ENCODE results near the gene TNFRSF21.

Gene TNFRSF21

DNA sequence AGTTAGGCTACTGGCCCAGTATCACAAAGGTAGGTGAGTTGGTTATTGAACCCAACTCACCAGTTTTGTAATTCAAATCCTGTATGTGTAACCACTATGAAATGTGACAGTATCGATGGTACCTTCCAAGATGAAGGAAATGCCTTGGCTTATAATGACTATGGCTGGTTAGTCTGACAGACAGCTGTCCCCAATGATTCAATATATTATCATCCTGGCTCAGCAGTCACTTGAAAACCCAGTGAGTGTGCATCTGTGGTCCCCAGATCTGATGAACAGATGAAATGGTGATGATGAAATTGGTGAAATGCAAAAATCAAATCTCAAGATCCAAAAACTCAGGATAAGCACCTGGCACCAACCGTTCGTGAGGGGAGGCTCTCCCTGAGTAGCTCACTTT is 54.8 kb downstream of the TNFRSF21 start:
- TF ChIP-seq, protein P1, sequence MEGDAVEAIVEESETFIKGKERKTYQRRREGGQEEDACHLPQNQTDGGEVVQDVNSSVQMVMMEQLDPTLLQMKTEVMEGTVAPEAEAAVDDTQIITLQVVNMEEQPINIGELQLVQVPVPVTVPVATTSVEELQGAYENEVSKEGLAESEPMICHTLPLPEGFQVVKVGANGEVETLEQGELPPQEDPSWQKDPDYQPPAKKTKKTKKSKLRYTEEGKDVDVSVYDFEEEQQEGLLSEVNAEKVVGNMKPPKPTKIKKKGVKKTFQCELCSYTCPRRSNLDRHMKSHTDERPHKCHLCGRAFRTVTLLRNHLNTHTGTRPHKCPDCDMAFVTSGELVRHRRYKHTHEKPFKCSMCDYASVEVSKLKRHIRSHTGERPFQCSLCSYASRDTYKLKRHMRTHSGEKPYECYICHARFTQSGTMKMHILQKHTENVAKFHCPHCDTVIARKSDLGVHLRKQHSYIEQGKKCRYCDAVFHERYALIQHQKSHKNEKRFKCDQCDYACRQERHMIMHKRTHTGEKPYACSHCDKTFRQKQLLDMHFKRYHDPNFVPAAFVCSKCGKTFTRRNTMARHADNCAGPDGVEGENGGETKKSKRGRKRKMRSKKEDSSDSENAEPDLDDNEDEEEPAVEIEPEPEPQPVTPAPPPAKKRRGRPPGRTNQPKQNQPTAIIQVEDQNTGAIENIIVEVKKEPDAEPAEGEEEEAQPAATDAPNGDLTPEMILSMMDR (IDR thresholded peaks at IDR 0.05), result no peak

DNA sequence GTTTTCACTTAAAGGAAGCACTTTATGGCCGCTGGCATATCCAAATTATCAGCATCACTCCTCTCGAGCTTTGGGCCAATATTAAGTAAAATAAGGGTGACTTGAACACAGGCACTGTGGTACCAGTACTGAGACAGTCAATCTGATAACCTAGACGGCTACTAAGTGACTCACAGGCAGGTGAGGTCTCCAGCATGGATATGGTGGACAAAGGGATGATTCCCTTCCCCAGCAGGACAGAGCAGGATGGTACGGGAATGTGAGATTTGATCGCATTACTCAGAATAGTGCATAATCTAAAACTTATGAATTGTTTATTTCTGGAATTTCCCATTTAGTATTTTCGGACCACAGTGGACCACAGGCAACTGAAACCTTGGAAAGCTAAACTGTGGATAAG is 55.7 kb downstream of the TNFRSF21 start:
- TF ChIP-seq, protein P1 (IDR thresholded peaks at IDR 0.05), result no peak

- TF ChIP-seq, protein P1 (IDR thresholded peaks at IDR 0.05), result no peak
These were observed 56.6 kb downstream of the TNFRSF21 start for GRCh38 chr6:47253136-47253535.

DNA sequence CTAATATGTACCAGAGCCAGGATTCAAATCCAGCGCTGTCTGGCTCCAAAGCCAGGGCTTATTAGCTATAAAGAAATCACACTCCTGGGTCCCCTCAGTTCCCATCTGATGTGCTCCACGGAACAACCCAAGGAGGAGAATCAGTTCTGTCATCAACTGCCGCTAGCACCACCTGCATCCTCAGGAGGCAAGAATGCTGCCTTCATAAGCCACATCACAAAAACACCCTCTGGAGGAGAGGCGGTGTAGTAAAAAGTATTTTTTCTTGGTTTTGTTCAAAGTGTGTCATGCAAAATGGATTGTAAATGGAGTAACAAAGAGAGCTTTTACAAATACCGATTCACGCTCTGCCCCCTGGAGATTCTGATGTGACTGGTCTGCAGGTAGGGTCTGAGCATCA is 57.1 kb downstream of the TNFRSF21 start:
- TF ChIP-seq, protein P1 (IDR thresholded peaks at IDR 0.05), result no peak

- TF ChIP-seq, protein P1 (IDR thresholded peaks at IDR 0.05), result no peak
These were observed 58.3 kb downstream of the TNFRSF21 start for GRCh38 chr6:47251396-47251795.

DNA sequence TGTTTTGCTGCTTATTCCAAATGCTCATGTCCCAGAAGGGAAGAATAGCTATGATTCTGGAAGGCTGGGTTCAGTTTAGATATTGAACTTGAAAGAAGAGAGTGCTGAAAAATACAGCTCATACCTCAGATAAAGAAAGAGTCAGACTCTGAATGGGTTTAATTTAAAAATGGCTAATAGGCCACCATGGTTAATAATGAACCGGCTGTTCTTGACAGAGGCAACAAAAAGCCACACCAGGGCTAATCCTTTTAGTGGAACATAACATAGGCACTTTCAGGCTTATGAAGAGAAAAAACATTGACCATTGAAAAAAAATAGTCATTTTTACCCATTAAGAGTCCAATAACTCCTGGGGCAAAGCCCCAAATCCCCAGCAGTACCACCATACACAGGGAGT is 59.4 kb downstream of the TNFRSF21 start:
- TF ChIP-seq, protein P1 (IDR thresholded peaks at IDR 0.05), result no peak

DNA sequence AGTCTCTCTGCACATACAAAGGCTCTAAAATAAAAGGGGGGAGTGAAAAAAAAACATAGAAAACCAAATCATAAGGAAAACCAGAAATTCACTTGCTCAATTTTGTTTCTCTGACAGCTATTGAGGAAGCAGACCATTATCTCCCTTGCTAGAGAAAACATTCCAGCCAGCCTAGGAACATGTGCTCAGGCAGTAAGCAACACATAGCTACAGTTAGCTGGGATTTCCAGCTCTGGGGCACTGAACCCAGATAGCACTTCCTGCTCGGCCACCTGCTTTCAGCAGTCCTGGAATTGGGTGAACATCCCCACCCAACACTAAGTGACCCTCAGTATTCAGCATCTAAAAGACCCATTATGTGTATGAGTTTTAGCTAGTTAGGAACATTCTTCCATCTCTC is 61.3 kb downstream of the TNFRSF21 start:
- TF ChIP-seq, protein P1 (IDR thresholded peaks at IDR 0.05), result no peak

GRCh38 chr6:47247227-47247797 is 62.4 kb downstream of the TNFRSF21 start:
- TF ChIP-seq, protein P1 (IDR thresholded peaks at IDR 0.05), result no peak
